ENCODE measurements around the gene NEDD4L. TPM values are rescaled to one million over a fixed set of nuclear protein-coding genes. Genes with fewer than 3 reads are reported as not detected.

The NEDD4L gene
- total RNA-seq, 1 donor from 2014 or later: 41.1 TPM

DNA sequence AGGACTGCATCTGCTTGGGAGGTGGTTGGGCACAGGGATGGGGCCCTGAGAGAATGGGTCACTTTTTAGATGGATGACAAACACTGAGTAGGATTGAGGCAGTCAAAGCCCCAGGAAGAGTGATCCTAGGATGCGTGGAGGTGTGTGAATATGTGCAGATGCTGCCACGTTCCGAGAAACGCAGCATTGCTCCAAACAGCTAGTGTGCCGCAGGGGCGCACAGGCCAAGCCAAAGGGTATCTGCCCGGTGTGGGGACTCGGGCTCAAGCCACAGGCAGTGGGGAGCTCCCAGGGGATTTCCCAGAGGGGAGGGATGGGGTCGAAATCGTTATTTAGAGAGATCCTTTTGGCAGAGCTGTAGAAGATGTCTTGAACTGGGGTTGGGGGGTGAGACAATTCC lies 310.8 kb downstream of the NEDD4L start:
- no peak for DNase-seq (ENCODE audit: extremely low spot score, unreplicated experiment)
- TF ChIP-seq CTCF (IDR thresholded peaks at IDR 0.05): no peak
- Mint-ChIP-seq H3K4me1 (ENCODE audit: unreplicated experiment) (peaks cover 6% of the 10 kb centered on the region), H3K36me3 (ENCODE audit: unreplicated experiment) (peaks cover 27% of the 10 kb centered on the region), H3K4me3 (ENCODE audit: unreplicated experiment) (no peak overlapping the region), H3K9me3 (ENCODE audit: unreplicated experiment) (no peaks in the 10 kb centered on the region), H3K27ac (ENCODE audit: unreplicated experiment) (no peak overlapping the region), H3K27me3 (ENCODE audit: unreplicated experiment) (no peaks in the 10 kb centered on the region)

DNA sequence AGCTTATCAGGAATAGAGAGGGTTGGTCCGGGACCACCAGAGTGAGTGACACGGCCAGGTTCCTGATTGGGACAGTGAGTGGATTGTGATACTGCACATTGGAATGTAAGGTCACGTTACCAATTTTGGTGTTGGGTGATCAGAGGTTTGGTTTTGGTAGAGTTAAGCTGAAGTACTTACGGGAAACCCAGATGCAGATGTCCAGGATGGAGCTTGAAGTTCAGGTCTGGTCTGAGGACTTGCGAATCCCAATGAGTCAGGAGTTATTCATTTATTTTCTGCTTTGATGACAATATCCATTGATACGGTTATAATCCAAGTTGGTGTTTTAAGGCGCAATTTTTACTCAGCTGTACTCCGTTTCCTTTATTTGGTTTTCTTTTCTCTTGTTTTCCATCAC lies 311.2 kb downstream of the NEDD4L start:
- no peaks in the 10 kb centered on the region for H3K27me3 Mint-ChIP-seq (ENCODE audit: unreplicated experiment)
- H3K27ac Mint-ChIP-seq (ENCODE audit: unreplicated experiment): no peak overlapping the region
- no peak for DNase-seq (ENCODE audit: extremely low spot score, unreplicated experiment)
- H3K36me3 Mint-ChIP-seq (ENCODE audit: unreplicated experiment): peaks cover 27% of the 10 kb centered on the region
- no peak overlapping the region for H3K4me3 Mint-ChIP-seq (ENCODE audit: unreplicated experiment)
- H3K9me3 Mint-ChIP-seq (ENCODE audit: unreplicated experiment): no peaks in the 10 kb centered on the region
- peaks cover 6% of the 10 kb centered on the region for H3K4me1 Mint-ChIP-seq (ENCODE audit: unreplicated experiment)
- TF ChIP-seq CTCF (IDR thresholded peaks at IDR 0.05): no peak

GRCh38 chr18:58359218-58359617 lies 315.2 kb downstream of the NEDD4L start:
- no peak for DNase-seq (ENCODE audit: extremely low spot score, unreplicated experiment)
- Mint-ChIP-seq H3K36me3 (ENCODE audit: unreplicated experiment) (peaks cover 24% of the 10 kb centered on the region), H3K27me3 (ENCODE audit: unreplicated experiment) (no peaks in the 10 kb centered on the region), H3K4me1 (ENCODE audit: unreplicated experiment) (peaks cover 33% of the 10 kb centered on the region), H3K9me3 (ENCODE audit: unreplicated experiment) (no peaks in the 10 kb centered on the region), H3K27ac (ENCODE audit: unreplicated experiment) (no peak overlapping the region), H3K4me3 (ENCODE audit: unreplicated experiment) (no peak overlapping the region)
- no peak for TF ChIP-seq CTCF (IDR thresholded peaks at IDR 0.05)

GRCh38 chr18:58359620-58360019 lies 315.6 kb downstream of the NEDD4L start:
- no peak for TF ChIP-seq CTCF (IDR thresholded peaks at IDR 0.05)

GRCh38 chr18:58360324-58360723 lies 316.3 kb downstream of the NEDD4L start:
- Mint-ChIP-seq H3K27ac (ENCODE audit: unreplicated experiment) (no peak overlapping the region), H3K27me3 (ENCODE audit: unreplicated experiment) (no peaks in the 10 kb centered on the region), H3K4me3 (ENCODE audit: unreplicated experiment) (no peak overlapping the region), H3K9me3 (ENCODE audit: unreplicated experiment) (no peaks in the 10 kb centered on the region), H3K36me3 (ENCODE audit: unreplicated experiment) (peaks cover 21% of the 10 kb centered on the region), H3K4me1 (ENCODE audit: unreplicated experiment) (peaks cover 43% of the 10 kb centered on the region)
- TF ChIP-seq CTCF (IDR thresholded peaks at IDR 0.05): no peak
- DNase-seq (ENCODE audit: extremely low spot score, unreplicated experiment): no peak

More at GRCh38 chr18:58359620-58360019, 315.6 kb downstream of the NEDD4L start:
- no peak overlapping the region for H3K27ac Mint-ChIP-seq (ENCODE audit: unreplicated experiment)
- no peak for DNase-seq (ENCODE audit: extremely low spot score, unreplicated experiment)
- no peaks in the 10 kb centered on the region for H3K27me3 Mint-ChIP-seq (ENCODE audit: unreplicated experiment)
- H3K4me3 Mint-ChIP-seq (ENCODE audit: unreplicated experiment): no peak overlapping the region
- H3K9me3 Mint-ChIP-seq (ENCODE audit: unreplicated experiment): no peaks in the 10 kb centered on the region
- peaks cover 36% of the 10 kb centered on the region for H3K4me1 Mint-ChIP-seq (ENCODE audit: unreplicated experiment)
- peaks cover 20% of the 10 kb centered on the region for H3K36me3 Mint-ChIP-seq (ENCODE audit: unreplicated experiment)
